K562 (cell line): ENCODE measurements around the gene PLCB1. TPM values are rescaled to one million over a fixed set of nuclear protein-coding genes. Genes with fewer than 3 reads are reported as not detected.

Experiments used
- ATAC-seq: fragments of 200-7000 bp; cut with Tn5 transposase; 3 replicates; pipeline ENCODE4 v1.9.1; 2020; ENCODE audit warnings: moderate library complexity
- BruUV-seq: library from RNA; stranded (reverse); fragments of 400-500 nt; replicated peaks from 2 replicates; lab custom pipeline; 2021; lab: Mats Ljungman, UMichigan
- CTCF ChIA-PET: fragments of 300-600 bp; formaldehyde crosslinking; extraction: SDS; loops from one replicate; lab custom pipeline; 2021; ENCODE audit warnings: low intra/inter-chr PET ratio; lab: Yijun Ruan, JAX
- POLR2A ChIA-PET: fragments of 300-600, 350-650 bp; sonication (Branson Sonifier 250); formaldehyde crosslinking; extraction: SDS; loops from one replicate; lab custom pipeline; 2021; ENCODE audit warnings: antibody characterized with exemption, inconsistent platforms; lab: Yijun Ruan, JAX
- DNase-seq, 4 experiments: peaks; one replicate each; pipeline versions ENCODE4 v3.0.0 to v3.0.0-alpha.2; 2011 to 2018; ENCODE audit warnings: low spot score in 3 of 4, mixed read lengths in 3 of 4; ENCODE audit errors: extremely low read depth in 1 of 4
- FAIRE-seq: peaks from 2 replicates; lab custom pipeline; 2011; peaks lifted over from hg19 to GRCh38; lab: Jason Lieb, UNC
- H2AFZ ChIP-seq: 2 replicates; pipeline ENCODE4 v1.6.0; 2011; ENCODE audit warnings: low read depth, low read length, control low read depth, inconsistent platforms
- H3K27ac ChIP-seq: fragments of 200-600 bp; 3 replicates; pipeline ENCODE4 v1.8.0; 2011; ENCODE audit warnings: low read depth, mild to moderate bottlenecking, control low read depth, inconsistent platforms, low read length, moderate library complexity, mixed read lengths; ENCODE audit errors: extremely low read depth
- H3K27me3 ChIP-seq, 2 experiments: fragments of 300-600 bp in 1 of 2; 2 replicates in 1 of 2; 3 replicates in 1 of 2; pipeline versions ENCODE4 v1.6.0 to v1.8.0; 2011; ENCODE audit warnings: inconsistent platforms in 2 of 2, low read length in 2 of 2, mild to moderate bottlenecking in 1 of 2, mixed read lengths in 1 of 2, moderate library complexity in 1 of 2; ENCODE audit not compliant: control insufficient read depth in 2 of 2, insufficient read depth in 2 of 2
- H3K36me3 ChIP-seq: fragments of 300-600 bp; 3 replicates; pipeline ENCODE4 v1.8.0; 2011; ENCODE audit warnings: mild to moderate bottlenecking, low read length, inconsistent platforms; ENCODE audit not compliant: control insufficient read depth, insufficient read depth
- H3K4me1 ChIP-seq, 2 experiments: fragments of 200-600 bp in 1 of 2; replicated peaks in 1 of 2; 2 replicates in 1 of 2; 3 replicates in 1 of 2; pipeline versions ENCODE4 v1.5.1 to v1.8.0; 2011; ENCODE audit warnings: inconsistent platforms in 2 of 2, low read length in 2 of 2, mild to moderate bottlenecking in 1 of 2, mixed read lengths in 1 of 2, moderate library complexity in 1 of 2; ENCODE audit not compliant: control insufficient read depth in 2 of 2, insufficient read depth in 2 of 2
- H3K4me2 ChIP-seq: 2 replicates; pipeline ENCODE4 v1.6.1; 2011; ENCODE audit warnings: low read length, control low read depth, inconsistent platforms, mixed read lengths; ENCODE audit not compliant: insufficient read depth
- H3K4me3 ChIP-seq: fragments of 200-600 bp; sonication (generic), shearing (Covaris generic); 2 replicates; pipeline ENCODE4 v1.5.1; 2016; ENCODE audit warnings: control low read depth, inconsistent platforms
- H3K79me2 ChIP-seq: fragments of 200-600 bp; 3 replicates; pipeline ENCODE4 v1.8.0; 2011; ENCODE audit warnings: low read length, inconsistent platforms; ENCODE audit not compliant: control insufficient read depth, insufficient read depth
- H3K9ac ChIP-seq, 2 experiments: 2 replicates each; pipeline versions ENCODE4 v1.6.0 to v1.6.1; 2011; ENCODE audit warnings: low read depth in 2 of 2, low read length in 2 of 2, control low read depth in 1 of 2, inconsistent platforms in 1 of 2, mild to moderate bottlenecking in 1 of 2, mixed read lengths in 1 of 2; ENCODE audit not compliant: insufficient read depth in 1 of 2
- H3K9me1 ChIP-seq: one replicate; pipeline ENCODE4 v1.6.0; 2011; ENCODE audit warnings: inconsistent platforms, mild to moderate bottlenecking, low read length, moderate library complexity; ENCODE audit not compliant: control insufficient read depth, insufficient read depth
- H3K9me3 ChIP-seq: replicated peaks from 2 replicates; pipeline ENCODE4 v1.5.1; 2011; ENCODE audit warnings: low read depth, low read length, inconsistent platforms; ENCODE audit not compliant: control insufficient read depth, insufficient read depth
- H4K20me1 ChIP-seq: replicated peaks from 2 replicates; pipeline ENCODE4 v1.6.1; 2011; ENCODE audit warnings: low read length, inconsistent platforms, mixed read lengths; ENCODE audit not compliant: control insufficient read depth, insufficient read depth
- ADNP ChIP-seq: fragments of 200-800 bp; sonication (Bioruptor generic); IDR thresholded peaks from 2 replicates; pipeline ENCODE4 v1.6.1; 2016; ENCODE audit warnings: missing genetic modification characterization, missing compliant biosample characterization
- BDP1 ChIP-seq: IDR thresholded peaks from 3 replicates; pipeline ENCODE4 v1.6.1; 2011; ENCODE audit not compliant: insufficient read length, insufficient read depth
- DNMT1 ChIP-seq: fragments of 450-650 bp; IDR thresholded peaks from 2 replicates; pipeline ENCODE4 v1.6.1; 2016; ENCODE audit warnings: antibody characterized with exemption, mild to moderate bottlenecking
- ELK3 ChIP-seq: fragments of 450-650 bp; formaldehyde crosslinking; IDR thresholded peaks from 2 replicates; pipeline ENCODE4 v1.4.0; 2020; ENCODE audit warnings: mild to moderate bottlenecking
- ETV1 ChIP-seq: fragments of 450-650 bp; conservative IDR thresholded peaks from 2 replicates; pipeline ENCODE4 v1.6.1; 2016; ENCODE audit warnings: missing genetic modification characterization, control low read depth, low read depth, missing compliant biosample characterization
- FUS ChIP-seq: fragments of 200-400 bp; formaldehyde crosslinking; optimal IDR thresholded peaks from 2 replicates; pipeline ENCODE3; 2017; ENCODE audit warnings: low read depth, low read length
- MTA1 ChIP-seq: fragments of 450-650 bp; IDR thresholded peaks from 2 replicates; pipeline ENCODE4 v1.6.1; 2017; ENCODE audit warnings: borderline replicate concordance
- PHF21A ChIP-seq: fragments of 450-650 bp; IDR thresholded peaks from 2 replicates; pipeline ENCODE4 v1.6.1; 2017; ENCODE audit warnings: low read depth, borderline replicate concordance
- POLR2A ChIP-seq: fragments of 450-650 bp; conservative IDR thresholded peaks from 2 replicates; pipeline ENCODE4 v1.6.1; 2016
- PTRF ChIP-seq: fragments of 450-650 bp; IDR thresholded peaks from 2 replicates; pipeline ENCODE4 v1.6.1; 2016; ENCODE audit warnings: mild to moderate bottlenecking, missing genetic modification characterization, missing compliant biosample characterization
- RBM22 ChIP-seq: fragments of 200-400 bp; formaldehyde crosslinking; IDR thresholded peaks from 2 replicates; pipeline ENCODE4 v1.6.1; 2018; ENCODE audit warnings: low read length, low read depth; ENCODE audit not compliant: poor library complexity, severe bottlenecking
- U2AF2 ChIP-seq: fragments of 200-400 bp; formaldehyde crosslinking; optimal IDR thresholded peaks from 2 replicates; pipeline ENCODE3; 2017; ENCODE audit warnings: low read depth, mild to moderate bottlenecking, low read length
- ZC3H4 ChIP-seq: sonication (generic); formaldehyde crosslinking; IDR thresholded peaks from 2 replicates; pipeline ENCODE4 v1.9.0; 2021; ENCODE audit warnings: missing genetic modification reagents, borderline replicate concordance
- ZNF224 ChIP-seq: sonication (generic); formaldehyde crosslinking; IDR thresholded peaks from 2 replicates; pipeline ENCODE4 v1.8.0; 2022; ENCODE audit warnings: mild to moderate bottlenecking, missing genetic modification reagents
- ZZZ3 ChIP-seq: fragments of 450-650 bp; IDR thresholded peaks from 2 replicates; pipeline ENCODE4 v1.6.1; 2016; ENCODE audit warnings: antibody characterized with exemption, mild to moderate bottlenecking, moderate library complexity
- WGBS: fragments of 100-300 bp; shearing (Covaris generic); methylation state at CpG from one replicate; pipeline ENCODE4 v1.1.6; 2016; ENCODE audit warnings: low coverage, mixed read lengths; ENCODE audit not compliant: insufficient coverage; ENCODE audit errors: missing lambda C conversion rate; 5-methylcytosine and 5-hydroxymethylcytosine counted together
- in situ Hi-C: fragments of 300-500 bp; cut with MboI; formaldehyde crosslinking; loops from 4 replicates; pipeline ENCODE4 v1.15.0; 2018; ENCODE audit warnings: inconsistent platforms, mixed read lengths
- intact Hi-C: fragments of 100-400 bp; cut with micrococcal nuclease; formaldehyde crosslinking; loops from 2 replicates; pipeline ENCODE4 v1.14.2; 2022
- polyA plus RNA-seq, 8 experiments: library from polyadenylated mRNA; depleted of rRNA in 4 of 8; stranded (reverse) in 5 of 8; unstranded in 3 of 8; fragments of >200 nt; fragmentation: Nextera tagmentation in 2 of 8; fragmentation: Illumina TruSeq in 1 of 8; extraction: Ambion mirVana in 2 of 8; extraction: Trizol in 1 of 8; gene quantifications; 2 replicates each; pipeline versions ENCODE4 v1.2.1 to v1.2.3, GENCODE V29; 2011 to 2014; ENCODE audit warnings: inconsistent platforms in 1 of 8, missing spikeins in 1 of 8
- total RNA-seq, 7 experiments: library from RNA; depleted of rRNA in 6 of 7; stranded (reverse); fragments of >200 nt in 6 of 7; fragmentation: Illumina TruSeq in 2 of 7; extraction: Trizol in 2 of 7; gene quantifications; 2 replicates each; pipeline versions ENCODE4 v1.2.1 to v1.2.3, GENCODE V29; 2011 to 2021; ENCODE audit warnings: low replicate concordance in 1 of 7
- TF ChIP-seq, protein P1 (sequence below): sonication (generic); formaldehyde crosslinking; IDR thresholded peaks from 2 replicates; pipeline ENCODE4 v1.8.1; 2022; ENCODE audit warnings: missing genetic modification reagents
- TF ChIP-seq, protein P2 (sequence below): fragments of 450-650 bp; IDR thresholded peaks from 2 replicates; pipeline ENCODE4 v1.6.1; 2017; ENCODE audit warnings: antibody characterized with exemption, mild to moderate bottlenecking

Gene PLCB1
- total and polyA plus RNA-seq, 9 of the 15 experiments (the other 6 are each of a cell fraction or from before 2014, with no cell fraction given) = 0.34 to 3.1 (median 1.3) TPM

DNA sequence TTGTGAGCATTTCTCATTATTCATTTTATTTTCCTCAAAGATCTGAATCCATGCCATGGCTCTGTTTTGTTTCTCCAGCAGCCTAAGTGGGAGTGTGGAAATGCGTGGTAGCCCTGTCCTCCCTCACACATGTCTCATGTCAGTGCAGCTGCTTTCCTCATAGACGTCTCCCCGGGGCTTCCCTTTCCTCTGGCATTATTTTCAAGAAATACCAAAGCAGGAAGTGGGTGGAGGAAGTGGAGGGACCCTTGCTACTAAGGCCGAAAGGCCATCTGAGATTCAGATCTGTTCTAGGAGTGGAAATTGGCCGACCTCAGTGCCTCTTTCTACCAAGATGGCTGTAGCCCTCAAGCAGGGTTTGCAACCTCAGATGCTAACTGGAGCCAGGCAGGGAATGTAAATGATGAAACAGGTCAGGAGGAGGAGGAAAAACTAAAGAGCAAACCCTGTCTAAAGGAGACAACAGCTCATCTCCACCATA lies 515.9 kb downstream of the PLCB1 start:
- Histone ChIP-seq H3K9ac (no peak overlapping the region), H3K9me1 (no peaks in the 10 kb centered on the region), H3K27me3 (no peaks in the 10 kb centered on the region), H3K4me1 (no peaks in the 10 kb centered on the region), H3K4me3 (no peak overlapping the region), H3K79me2 (no peaks in the 10 kb centered on the region), H3K9me3 (no peaks in the 10 kb centered on the region), H2AFZ (no peak overlapping the region), H3K27ac (no peak overlapping the region), H4K20me1 (no peaks in the 10 kb centered on the region), H3K4me2 (no peak overlapping the region), H3K36me3 (no peaks in the 10 kb centered on the region)
- FAIRE-seq (no peak), DNase-seq (no peak), ATAC-seq (no peak)
- in situ Hi-C loops = no loop called here
- ChIA-PET CTCF (no interaction called here), POLR2A (no interaction called here)
- 0% methylated on average over 3 of the region's 5 CpGs for WGBS
- TF ChIP-seq ETV1 = no peak
- TF ChIP-seq, protein P1, sequence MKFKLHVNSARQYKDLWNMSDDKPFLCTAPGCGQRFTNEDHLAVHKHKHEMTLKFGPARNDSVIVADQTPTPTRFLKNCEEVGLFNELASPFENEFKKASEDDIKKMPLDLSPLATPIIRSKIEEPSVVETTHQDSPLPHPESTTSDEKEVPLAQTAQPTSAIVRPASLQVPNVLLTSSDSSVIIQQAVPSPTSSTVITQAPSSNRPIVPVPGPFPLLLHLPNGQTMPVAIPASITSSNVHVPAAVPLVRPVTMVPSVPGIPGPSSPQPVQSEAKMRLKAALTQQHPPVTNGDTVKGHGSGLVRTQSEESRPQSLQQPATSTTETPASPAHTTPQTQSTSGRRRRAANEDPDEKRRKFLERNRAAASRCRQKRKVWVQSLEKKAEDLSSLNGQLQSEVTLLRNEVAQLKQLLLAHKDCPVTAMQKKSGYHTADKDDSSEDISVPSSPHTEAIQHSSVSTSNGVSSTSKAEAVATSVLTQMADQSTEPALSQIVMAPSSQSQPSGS (CRISPR knock-in tag) = no peak
- no peak for TF ChIP-seq BDP1
- no peak for TF ChIP-seq POLR2A
- TF ChIP-seq PTRF (tag) = no peak
- no peak for TF ChIP-seq FUS
- TF ChIP-seq, protein P2, sequence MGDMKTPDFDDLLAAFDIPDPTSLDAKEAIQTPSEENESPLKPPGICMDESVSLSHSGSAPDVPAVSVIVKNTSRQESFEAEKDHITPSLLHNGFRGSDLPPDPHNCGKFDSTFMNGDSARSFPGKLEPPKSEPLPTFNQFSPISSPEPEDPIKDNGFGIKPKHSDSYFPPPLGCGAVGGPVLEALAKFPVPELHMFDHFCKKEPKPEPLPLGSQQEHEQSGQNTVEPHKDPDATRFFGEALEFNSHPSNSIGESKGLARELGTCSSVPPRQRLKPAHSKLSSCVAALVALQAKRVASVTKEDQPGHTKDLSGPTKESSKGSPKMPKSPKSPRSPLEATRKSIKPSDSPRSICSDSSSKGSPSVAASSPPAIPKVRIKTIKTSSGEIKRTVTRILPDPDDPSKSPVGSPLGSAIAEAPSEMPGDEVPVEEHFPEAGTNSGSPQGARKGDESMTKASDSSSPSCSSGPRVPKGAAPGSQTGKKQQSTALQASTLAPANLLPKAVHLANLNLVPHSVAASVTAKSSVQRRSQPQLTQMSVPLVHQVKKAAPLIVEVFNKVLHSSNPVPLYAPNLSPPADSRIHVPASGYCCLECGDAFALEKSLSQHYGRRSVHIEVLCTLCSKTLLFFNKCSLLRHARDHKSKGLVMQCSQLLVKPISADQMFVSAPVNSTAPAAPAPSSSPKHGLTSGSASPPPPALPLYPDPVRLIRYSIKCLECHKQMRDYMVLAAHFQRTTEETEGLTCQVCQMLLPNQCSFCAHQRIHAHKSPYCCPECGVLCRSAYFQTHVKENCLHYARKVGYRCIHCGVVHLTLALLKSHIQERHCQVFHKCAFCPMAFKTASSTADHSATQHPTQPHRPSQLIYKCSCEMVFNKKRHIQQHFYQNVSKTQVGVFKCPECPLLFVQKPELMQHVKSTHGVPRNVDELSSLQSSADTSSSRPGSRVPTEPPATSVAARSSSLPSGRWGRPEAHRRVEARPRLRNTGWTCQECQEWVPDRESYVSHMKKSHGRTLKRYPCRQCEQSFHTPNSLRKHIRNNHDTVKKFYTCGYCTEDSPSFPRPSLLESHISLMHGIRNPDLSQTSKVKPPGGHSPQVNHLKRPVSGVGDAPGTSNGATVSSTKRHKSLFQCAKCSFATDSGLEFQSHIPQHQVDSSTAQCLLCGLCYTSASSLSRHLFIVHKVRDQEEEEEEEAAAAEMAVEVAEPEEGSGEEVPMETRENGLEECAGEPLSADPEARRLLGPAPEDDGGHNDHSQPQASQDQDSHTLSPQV = no peak
- no peak for TF ChIP-seq DNMT1
- no peak for TF ChIP-seq PHF21A
- no peak for TF ChIP-seq ZZZ3
- TF ChIP-seq RBM22 = no peak
- no peak for TF ChIP-seq ADNP
- TF ChIP-seq ELK3 (CRISPR knock-in tag) = no peak
- no peak for TF ChIP-seq MTA1
- no peak for TF ChIP-seq U2AF2
- no peak for TF ChIP-seq ZNF224 (CRISPR knock-in tag)
- TF ChIP-seq ZC3H4 (CRISPR knock-in tag) = no peak
- intact Hi-C loops = no loop called here
- BruUV-seq = no TSS peak
